Activated CD4-positive, alpha-beta memory T cell treated with anti-CD3 and anti-CD28 coated beads for 36 hours (primary cell): ENCODE data around the gene PTPRC. TPM values are rescaled to one million over a fixed set of nuclear protein-coding genes. Genes with fewer than 3 reads are reported as not detected.

Source experiments
- CTCF ChIA-PET: fragments of 350-600 bp; sonication (Branson Sonifier 250); formaldehyde crosslinking; loops from one replicate; lab custom pipeline; 2021; ENCODE audit warnings: antibody characterized with exemption, inconsistent platforms; lab: Charles Lee
- POLR2A ChIA-PET: fragments of 350-600 bp; sonication (Branson Sonifier 250); formaldehyde crosslinking; loops from one replicate; lab custom pipeline; 2021; ENCODE audit warnings: antibody characterized with exemption; lab: Charles Lee
- DNase-seq: peaks from one replicate; pipeline ENCODE4 v3.0.0-alpha.2; 2020
- H3K27ac Mint-ChIP-seq: one replicate; pipeline ENCODE4 v1.8.0; 2021; ENCODE audit warnings: mixed read lengths
- H3K27me3 Mint-ChIP-seq: one replicate; pipeline ENCODE4 v1.8.0; 2021; ENCODE audit warnings: mixed read lengths
- H3K36me3 Mint-ChIP-seq: one replicate; pipeline ENCODE4 v1.8.0; 2021; ENCODE audit warnings: mixed read lengths
- H3K4me1 Mint-ChIP-seq: one replicate; pipeline ENCODE4 v1.8.0; 2021; ENCODE audit warnings: low read depth, mixed read lengths
- H3K4me3 Mint-ChIP-seq: one replicate; pipeline ENCODE4 v1.8.0; 2021; ENCODE audit warnings: mild to moderate bottlenecking, mixed read lengths
- H3K9me3 Mint-ChIP-seq: one replicate; pipeline ENCODE4 v1.8.0; 2021; ENCODE audit warnings: mixed read lengths
- intact Hi-C: fragments of 100-400 bp; cut with micrococcal nuclease; formaldehyde crosslinking; loops from one replicate; pipeline ENCODE4 v1.15.1; 2023
- total RNA-seq, 2 experiments: library from RNA; stranded (reverse); gene quantifications; one replicate each; pipeline ENCODE4 v1.2.3, GENCODE V29; 2021

PTPRC gene
- total RNA-seq, 2 experiments from 2014 or later = 495 to 503 TPM

- no peak for DNase-seq
- Mint-ChIP-seq H3K27me3 (no peaks in the 10 kb centered on the region), H3K27ac (no peak overlapping the region), H3K4me1 (peaks cover 40% of the 10 kb centered on the region), H3K4me3 (no peak overlapping the region), H3K9me3 (no peaks in the 10 kb centered on the region), H3K36me3 (peaks cover 1% of the 10 kb centered on the region)
- CTCF ChIA-PET = interaction anchor here (2.6 kb wide), 1 partner anchor 350 kb away, joined by 7 read pairs; no protein-coding TSS in a partner anchor
- intact Hi-C loops = no loop called here
- POLR2A ChIA-PET = no interaction called here
Observed at GRCh38 chr1:198761859-198762616, 123.2 kb downstream of the PTPRC start.

- POLR2A ChIA-PET = no interaction called here
- no peak for DNase-seq
- H3K27ac Mint-ChIP-seq = no peak overlapping the region
Observed at GRCh38 chr1:198763298-198763714, 124.5 kb downstream of the PTPRC start.

GRCh38 chr1:198764748-198765147, 125.9 kb downstream of the PTPRC start:
- intact Hi-C loops = no loop called here
- Mint-ChIP-seq H3K9me3 (no peaks in the 10 kb centered on the region), H3K4me3 (no peak overlapping the region), H3K27me3 (no peaks in the 10 kb centered on the region), H3K27ac (no peak overlapping the region), H3K4me1 (peaks cover 40% of the 10 kb centered on the region), H3K36me3 (no peaks in the 10 kb centered on the region)
- POLR2A ChIA-PET = no interaction called here
- CTCF ChIA-PET = interaction anchor here (0.8 kb wide), 1 partner anchor 30 kb away, joined by 3 read pairs; no protein-coding TSS in a partner anchor
- DNase-seq = no peak

More at GRCh38 chr1:198763298-198763714, 124.5 kb downstream of the PTPRC start:
- Mint-ChIP-seq H3K27me3 (no peaks in the 10 kb centered on the region), H3K4me3 (no peak overlapping the region), H3K36me3 (no peaks in the 10 kb centered on the region), H3K4me1 (peaks cover 40% of the 10 kb centered on the region), H3K9me3 (no peaks in the 10 kb centered on the region)
- intact Hi-C loops = no loop called here
- CTCF ChIA-PET = interaction anchor here (2.6 kb wide), 1 partner anchor 349 kb away, joined by 7 read pairs; no protein-coding TSS in a partner anchor

GRCh38 chr1:198765416-198765815, 126.6 kb downstream of the PTPRC start:
- Mint-ChIP-seq H3K36me3 (no peaks in the 10 kb centered on the region), H3K9me3 (no peaks in the 10 kb centered on the region), H3K4me1 (peaks cover 34% of the 10 kb centered on the region), H3K27me3 (no peaks in the 10 kb centered on the region), H3K4me3 (no peak overlapping the region), H3K27ac (no peak overlapping the region)
- CTCF ChIA-PET = no interaction called here
- DNase-seq = no peak
- POLR2A ChIA-PET = no interaction called here
- intact Hi-C loops = no loop called here

- intact Hi-C loops = loop anchor here (1.0 to 5.0 kb wide), 4 partner anchors 342 to 1356 kb away; no protein-coding TSS in a partner anchor
- Mint-ChIP-seq H3K36me3 (no peaks in the 10 kb centered on the region), H3K4me1 (peaks cover 3% of the 10 kb centered on the region), H3K9me3 (no peaks in the 10 kb centered on the region), H3K4me3 (no peak overlapping the region), H3K27ac (no peak overlapping the region), H3K27me3 (no peaks in the 10 kb centered on the region)
- ChIA-PET CTCF (interaction anchor here (1.9 kb wide), 2 partner anchors 341 to 472 kb away, joined by 5 to 15 read pairs; no protein-coding TSS in a partner anchor), POLR2A (no interaction called here)
- no peak for DNase-seq
Observed at GRCh38 chr1:198771563-198772153, 132.8 kb downstream of the PTPRC start.

- Mint-ChIP-seq H3K36me3 (no peaks in the 10 kb centered on the region), H3K4me3 (no peak overlapping the region), H3K4me1 (peaks cover 3% of the 10 kb centered on the region), H3K27me3 (no peaks in the 10 kb centered on the region), H3K9me3 (no peaks in the 10 kb centered on the region), H3K27ac (no peak overlapping the region)
- no peak for DNase-seq
- POLR2A ChIA-PET = interaction anchor here (0.6 kb wide), 1 partner anchor 24 kb away, joined by 3 read pairs; no protein-coding TSS in a partner anchor
- intact Hi-C loops = loop anchor here (5.0 kb wide), 2 partner anchors 470 to 1355 kb away; no protein-coding TSS in a partner anchor
- CTCF ChIA-PET = interaction anchor here (0.6 to 1.9 kb wide), 6 partner anchors 11 to 471 kb away, joined by 3 to 15 read pairs (median 4); no protein-coding TSS in a partner anchor
Observed at GRCh38 chr1:198772626-198773025, 133.8 kb downstream of the PTPRC start.

- Mint-ChIP-seq H3K27me3 (no peaks in the 10 kb centered on the region), H3K4me3 (no peak overlapping the region), H3K27ac (no peak overlapping the region), H3K36me3 (no peaks in the 10 kb centered on the region), H3K4me1 (peaks cover 3% of the 10 kb centered on the region), H3K9me3 (no peaks in the 10 kb centered on the region)
- ChIA-PET CTCF (interaction anchor here (0.6 to 1.9 kb wide), 4 partner anchors 113 to 470 kb away, joined by 3 to 15 read pairs (median 4); no protein-coding TSS in a partner anchor), POLR2A (interaction anchor here (0.6 kb wide), 1 partner anchor 25 kb away, joined by 3 read pairs; no protein-coding TSS in a partner anchor)
- DNase-seq = no peak
- intact Hi-C loops = loop anchor here (5.0 kb wide), 2 partner anchors 469 to 1354 kb away; no protein-coding TSS in a partner anchor
Observed at GRCh38 chr1:198773030-198773429, 134.2 kb downstream of the PTPRC start.

- Mint-ChIP-seq H3K9me3 (no peaks in the 10 kb centered on the region), H3K36me3 (no peaks in the 10 kb centered on the region), H3K4me3 (no peak overlapping the region), H3K4me1 (peaks cover 3% of the 10 kb centered on the region), H3K27me3 (no peaks in the 10 kb centered on the region), H3K27ac (no peak overlapping the region)
- CTCF ChIA-PET = interaction anchor here (1.9 kb wide), 1 partner anchor 339 kb away, joined by 15 read pairs; no protein-coding TSS in a partner anchor
- POLR2A ChIA-PET = no interaction called here
- DNase-seq = no peak
- intact Hi-C loops = loop anchor here (5.0 kb wide), 2 partner anchors 469 to 1354 kb away; no protein-coding TSS in a partner anchor
Observed at GRCh38 chr1:198773523-198773922, 134.7 kb downstream of the PTPRC start.

- intact Hi-C loops = loop anchor here (5.0 kb wide), 2 partner anchors 468 to 1353 kb away; no protein-coding TSS in a partner anchor
- peaks cover 3% of the 10 kb centered on the region for H3K4me1 Mint-ChIP-seq
- no peaks in the 10 kb centered on the region for H3K9me3 Mint-ChIP-seq
- no peaks in the 10 kb centered on the region for H3K36me3 Mint-ChIP-seq
- ChIA-PET CTCF (interaction anchor here (1.5 kb wide), 1 partner anchor 339 kb away, joined by 5 read pairs; no protein-coding TSS in a partner anchor), POLR2A (no interaction called here)
- H3K4me3 Mint-ChIP-seq = no peak overlapping the region
- no peak overlapping the region for H3K27ac Mint-ChIP-seq
- H3K27me3 Mint-ChIP-seq = no peaks in the 10 kb centered on the region
- no peak for DNase-seq
Observed at GRCh38 chr1:198774421-198774820, 135.6 kb downstream of the PTPRC start.

GRCh38 chr1:198775606-198776005, 136.8 kb downstream of the PTPRC start:
- no peak for DNase-seq
- H3K27me3 Mint-ChIP-seq = no peaks in the 10 kb centered on the region
- H3K9me3 Mint-ChIP-seq = no peaks in the 10 kb centered on the region
- H3K4me3 Mint-ChIP-seq = no peak overlapping the region
- intact Hi-C loops = no loop called here
- H3K27ac Mint-ChIP-seq = no peak overlapping the region
- H3K36me3 Mint-ChIP-seq = no peaks in the 10 kb centered on the region
- peaks cover 3% of the 10 kb centered on the region for H3K4me1 Mint-ChIP-seq
- ChIA-PET POLR2A (no interaction called here), CTCF (interaction anchor here (0.8 kb wide), 1 partner anchor 337 kb away, joined by 4 read pairs; no protein-coding TSS in a partner anchor)

GRCh38 chr1:198776602-198777029, 137.8 kb downstream of the PTPRC start:
- no peaks in the 10 kb centered on the region for H3K36me3 Mint-ChIP-seq
- intact Hi-C loops = no loop called here
- H3K27me3 Mint-ChIP-seq = no peaks in the 10 kb centered on the region
- H3K9me3 Mint-ChIP-seq = no peaks in the 10 kb centered on the region
- no peak for DNase-seq
- H3K4me3 Mint-ChIP-seq = no peak overlapping the region
- peaks cover 3% of the 10 kb centered on the region for H3K4me1 Mint-ChIP-seq
- CTCF ChIA-PET = no interaction called here
- H3K27ac Mint-ChIP-seq = no peak overlapping the region
- POLR2A ChIA-PET = no interaction called here

- intact Hi-C loops = no loop called here
- Mint-ChIP-seq H3K4me1 (peaks cover 3% of the 10 kb centered on the region), H3K4me3 (no peak overlapping the region), H3K9me3 (no peaks in the 10 kb centered on the region), H3K27me3 (no peaks in the 10 kb centered on the region), H3K27ac (no peak overlapping the region), H3K36me3 (no peaks in the 10 kb centered on the region)
- ChIA-PET POLR2A (no interaction called here), CTCF (no interaction called here)
- no peak for DNase-seq
Observed at GRCh38 chr1:198778049-198778448, 139.2 kb downstream of the PTPRC start.
